Suprapubic skin (tissue), 4 donors: ENCODE measurements around the gene ZBTB17. TPM values are rescaled to one million over a fixed set of nuclear protein-coding genes. Genes with fewer than 3 reads are reported as not detected.

ENCODE experiments used
- DNase-seq, 2 donors: peaks; one replicate each; pipeline ENCODE4 v3.0.0-alpha.2; 2019; ENCODE audit warnings: low spot score in 2 of 2
- H3K27ac ChIP-seq: fragments of 200-600 bp; sonication (generic); one replicate; pipeline ENCODE4 v1.5.1; 2019
- H3K27me3 ChIP-seq: fragments of 200-600 bp; sonication (generic); one replicate; pipeline ENCODE4 v1.5.1; 2019
- H3K36me3 ChIP-seq: fragments of 200-600 bp; sonication (generic); one replicate; pipeline ENCODE4 v1.5.1; 2019
- H3K4me1 ChIP-seq: fragments of 200-600 bp; sonication (generic); one replicate; pipeline ENCODE4 v1.5.1; 2019
- H3K4me3 ChIP-seq: fragments of 200-600 bp; sonication (generic); one replicate; pipeline ENCODE4 v1.5.1; 2019; ENCODE audit warnings: mild to moderate bottlenecking
- H3K9me3 ChIP-seq: fragments of 200-600 bp; sonication (generic); one replicate; pipeline ENCODE4 v1.5.1; 2019
- CTCF ChIP-seq, 2 donors: fragments of 200-600 bp in 1 of 2; fragments of 450-650 bp in 1 of 2; sonication (generic) in 1 of 2; IDR thresholded peaks; one replicate each; pipeline ENCODE4 v1.5.1; 2016 to 2019; ENCODE audit warnings: antibody characterized with exemption in 2 of 2, mild to moderate bottlenecking in 1 of 2, moderate library complexity in 1 of 2
- EP300 ChIP-seq: sonication (generic); formaldehyde crosslinking; IDR thresholded peaks from one replicate; pipeline ENCODE4 v1.6.1; 2017; ENCODE audit warnings: antibody characterized with exemption
- POLR2A ChIP-seq, 2 donors: fragments of 450-650 bp; IDR thresholded peaks; one replicate each; pipeline ENCODE4 v1.6.1; 2017; ENCODE audit warnings: antibody characterized with exemption in 2 of 2, mild to moderate bottlenecking in 2 of 2, moderate library complexity in 2 of 2
- POLR2AphosphoS5 ChIP-seq, 3 donors: sonication (generic); formaldehyde crosslinking; IDR thresholded peaks; one replicate each; pipeline ENCODE4 v1.6.1; 2017; ENCODE audit warnings: antibody characterized with exemption in 3 of 3
- WGBS: methylation state at CpG from one replicate; pipeline ENCODE4 v1.1.5; 2018; 5-methylcytosine and 5-hydroxymethylcytosine counted together
- total RNA-seq, 4 donors: library from RNA; depleted of rRNA; stranded (reverse); fragments of >200 nt; gene quantifications; one replicate each; pipeline ENCODE4 v1.1.0, GENCODE V29; 2016

Gene ZBTB17
- total RNA-seq, 4 donors from 2014 or later: 27.2 to 44.4 (median 34.1) TPM

DNA sequence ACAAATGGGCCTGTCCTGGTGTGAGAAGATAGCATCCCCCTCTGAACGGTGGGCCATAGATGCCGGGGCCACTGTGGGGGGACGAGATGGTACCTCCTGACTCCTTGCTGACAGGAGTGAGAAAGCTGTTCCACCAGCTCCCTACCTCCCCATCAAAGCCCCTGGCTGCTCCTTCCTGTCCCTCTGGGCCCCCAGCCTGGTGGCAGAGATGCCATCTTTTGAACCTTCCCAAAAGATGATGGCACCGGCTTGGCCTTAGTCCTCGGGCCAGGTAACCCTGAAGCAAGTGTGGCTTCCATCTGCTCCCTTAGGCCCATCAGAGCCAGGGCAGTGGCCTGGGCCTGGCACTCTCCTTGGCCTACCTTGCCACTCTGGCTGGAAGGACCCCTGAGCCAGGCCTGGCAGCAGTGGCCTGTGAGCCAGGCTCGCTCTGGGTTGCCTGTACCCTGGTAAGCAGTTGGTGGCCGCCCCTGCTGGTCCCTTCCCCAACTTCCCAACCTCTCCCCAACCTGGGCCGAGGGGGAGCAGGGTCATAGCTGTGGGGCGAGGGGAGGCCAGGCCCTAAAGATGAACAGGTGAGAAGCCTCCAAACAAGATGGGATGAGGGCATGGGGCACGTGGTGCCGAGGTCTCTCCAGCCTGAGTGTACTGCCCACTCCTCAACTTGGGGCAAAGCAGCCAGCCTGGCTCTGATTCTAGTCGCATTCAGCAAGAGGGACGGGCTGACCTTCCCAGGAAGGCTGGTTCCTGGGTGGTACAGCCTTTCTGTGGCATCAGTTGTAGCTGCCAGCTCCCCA, 34.7 kb downstream of the ZBTB17 start:
- Histone ChIP-seq H3K9me3 (no peaks in the 10 kb centered on the region), H3K4me3 (no peak overlapping the region), H3K4me1 (peaks cover 7% of the 10 kb centered on the region), H3K36me3 (peaks cover 100% of the 10 kb centered on the region), H3K27ac (no peak overlapping the region), H3K27me3 (no peaks in the 10 kb centered on the region)
- TF ChIP-seq POLR2A (IDR thresholded peaks at IDR 0.05) (no peak), CTCF (IDR thresholded peaks at IDR 0.05) (no peak), EP300 (no peak), POLR2AphosphoS5 (IDR thresholded peaks at IDR 0.05) (no peak)
- 85% methylated on average over 11 of the region's 13 CpGs for WGBS
- DNase-seq: no peak

DNA sequence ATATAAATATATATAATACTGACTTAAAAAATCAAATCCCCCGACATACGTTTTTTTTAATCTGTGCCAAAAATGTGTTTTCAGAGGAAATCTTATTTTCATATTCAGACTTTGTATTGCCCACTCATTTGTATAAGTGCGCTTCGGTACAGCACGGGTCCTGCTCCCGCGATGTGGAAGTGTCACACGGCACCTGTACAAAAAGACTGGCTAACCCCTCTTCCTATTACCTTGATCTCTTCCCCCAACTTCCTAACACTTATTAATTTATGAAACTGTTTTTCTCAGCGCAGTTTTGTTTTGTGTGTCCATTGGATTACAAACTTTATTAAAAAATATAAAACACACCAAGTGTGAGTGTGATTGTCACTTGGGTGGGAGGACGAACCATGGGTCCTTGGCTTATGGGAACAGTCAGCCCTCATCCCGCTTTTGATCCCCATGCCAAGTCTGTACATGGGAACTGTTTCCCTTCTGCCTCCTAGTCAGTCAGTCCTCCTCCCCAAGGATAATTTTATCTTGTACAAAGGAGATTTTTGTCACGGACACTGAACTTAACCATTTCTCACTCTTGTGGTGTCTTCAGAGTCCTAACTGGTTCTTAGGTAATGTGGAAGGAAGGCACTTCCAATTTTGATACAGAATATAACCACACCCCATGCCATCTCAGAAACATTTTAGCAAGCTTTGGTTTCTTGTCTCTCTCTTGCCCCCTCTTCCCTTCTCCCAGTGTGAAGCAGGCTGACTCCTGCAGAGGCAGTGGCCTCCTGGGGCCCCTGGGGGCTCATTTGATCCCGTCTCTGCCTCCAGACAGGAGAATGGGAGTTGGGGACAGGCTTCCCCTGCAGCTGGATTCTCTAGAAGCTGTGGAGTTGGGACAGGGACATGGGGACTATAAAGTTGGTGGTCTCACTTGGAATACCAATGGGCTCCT, 35.5 kb downstream of the ZBTB17 start:
- no peak overlapping the region for H3K27ac ChIP-seq
- DNase-seq: no peak
- H3K4me1 ChIP-seq: peaks cover 7% of the 10 kb centered on the region
- no peaks in the 10 kb centered on the region for H3K9me3 ChIP-seq
- peaks cover 100% of the 10 kb centered on the region for H3K36me3 ChIP-seq
- no peak overlapping the region for H3K4me3 ChIP-seq
- no peaks in the 10 kb centered on the region for H3K27me3 ChIP-seq
- 92% methylated on average over 13 of the region's 13 CpGs for WGBS
- TF ChIP-seq CTCF (IDR thresholded peaks at IDR 0.05): no peak
- TF ChIP-seq POLR2AphosphoS5 (IDR thresholded peaks at IDR 0.05): no peak
- TF ChIP-seq POLR2A (IDR thresholded peaks at IDR 0.05): no peak
- TF ChIP-seq EP300: no peak

DNA sequence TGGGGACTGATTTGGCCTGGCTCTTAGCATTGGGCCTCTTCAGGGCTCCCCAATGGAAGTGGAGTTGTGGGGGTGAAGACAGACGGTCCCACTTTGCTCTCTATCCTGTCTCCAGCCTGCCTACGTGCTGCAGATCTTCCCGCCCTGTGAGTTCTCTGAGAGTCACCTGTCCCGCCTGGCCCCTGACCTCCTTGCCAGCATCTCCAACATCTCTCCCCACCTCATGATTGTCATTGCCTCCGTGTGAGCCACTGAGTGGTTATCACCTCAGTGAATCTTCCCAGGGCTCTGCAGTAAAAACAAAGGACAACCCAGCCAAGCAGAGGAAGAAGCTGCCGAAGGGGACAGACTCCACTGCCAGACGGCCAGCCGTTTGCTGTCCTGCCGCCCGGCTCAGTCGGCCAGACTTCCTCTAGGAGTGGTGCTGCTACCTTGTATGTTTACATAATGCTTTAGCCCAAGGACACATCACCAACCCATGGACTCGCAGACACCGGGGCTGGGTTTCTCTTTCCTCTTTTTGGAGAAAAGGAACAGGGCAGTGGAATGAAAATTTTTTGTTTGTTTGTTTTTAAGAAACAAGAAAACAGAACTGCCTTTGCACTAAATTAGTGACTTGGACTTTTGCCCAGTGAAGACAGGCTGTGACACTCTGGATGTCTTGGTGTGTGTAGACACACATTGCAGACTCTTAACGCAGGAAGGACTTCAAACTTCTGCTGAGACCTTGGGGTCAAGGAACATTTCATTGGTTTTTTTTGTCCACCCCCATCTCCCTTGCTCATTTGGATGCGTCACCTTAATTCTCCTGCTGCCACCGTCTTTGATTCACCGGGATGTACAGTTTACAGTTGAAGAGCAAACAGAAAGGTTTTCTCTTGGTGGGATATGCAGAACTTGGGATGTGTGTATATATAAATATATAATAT, 36.5 kb downstream of the ZBTB17 start:
- 68% methylated on average over 17 of the region's 17 CpGs for WGBS
- H3K27me3 ChIP-seq: no peaks in the 10 kb centered on the region
- peaks cover 7% of the 10 kb centered on the region for H3K4me1 ChIP-seq
- peaks cover 100% of the 10 kb centered on the region for H3K36me3 ChIP-seq
- DNase-seq: no peak
- H3K4me3 ChIP-seq: no peak overlapping the region
- TF ChIP-seq POLR2A (IDR thresholded peaks at IDR 0.05) (no peak), CTCF (IDR thresholded peaks at IDR 0.05) (no peak)
- no peaks in the 10 kb centered on the region for H3K9me3 ChIP-seq
- no peak overlapping the region for H3K27ac ChIP-seq

DNA sequence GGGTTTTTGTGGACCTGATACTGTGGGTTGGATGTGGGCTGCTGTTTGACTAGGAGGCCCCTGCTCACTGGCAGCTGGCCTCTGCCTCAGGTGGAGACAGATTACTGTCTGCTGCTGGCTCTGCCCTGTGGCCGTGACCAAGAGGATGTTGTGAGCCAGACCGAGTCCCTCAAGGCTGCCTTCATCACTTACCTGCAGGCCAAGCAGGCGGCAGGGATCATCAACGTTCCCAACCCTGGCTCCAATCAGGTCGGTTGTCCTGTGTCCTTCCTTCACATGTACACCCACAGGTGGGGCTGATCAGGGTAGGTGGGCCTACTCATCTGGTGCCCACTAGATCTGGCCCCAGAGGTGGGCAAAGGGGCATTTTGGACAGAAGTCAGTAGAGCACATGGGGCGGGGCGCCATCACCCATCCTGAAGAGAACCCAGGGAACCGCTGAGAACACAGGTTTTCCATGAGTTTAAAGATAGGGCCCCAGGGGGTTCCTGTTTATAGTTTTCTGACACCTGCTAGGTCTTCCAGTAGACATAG, 37.2 kb downstream of the ZBTB17 start:
- H3K27ac ChIP-seq: no peak overlapping the region
- H3K36me3 ChIP-seq: peaks cover 100% of the 10 kb centered on the region
- H3K4me3 ChIP-seq: no peak overlapping the region
- peaks cover 7% of the 10 kb centered on the region for H3K4me1 ChIP-seq
- H3K27me3 ChIP-seq: no peaks in the 10 kb centered on the region
- TF ChIP-seq POLR2AphosphoS5 (IDR thresholded peaks at IDR 0.05) (no peak), POLR2A (IDR thresholded peaks at IDR 0.05) (no peak), CTCF (IDR thresholded peaks at IDR 0.05) (no peak), EP300 (no peak)
- WGBS: 88% methylated on average over 6 of the region's 8 CpGs
- no peaks in the 10 kb centered on the region for H3K9me3 ChIP-seq
- no peak for DNase-seq
